ENCODE results near the gene HLX.

- TF ChIP-seq CTCF (IDR thresholded peaks at IDR 0.05; ENCODE audit: low read depth, low read length, missing input control), result no peak
- TF ChIP-seq MAX (IDR thresholded peaks at IDR 0.05), result no peak
- TF ChIP-seq ATF3 (IDR thresholded peaks at IDR 0.05), result no peak
- TF ChIP-seq REST (IDR thresholded peaks at IDR 0.05), result no peak
- TF ChIP-seq YY1 (IDR thresholded peaks at IDR 0.05), result no peak
- TF ChIP-seq RAD21 (IDR thresholded peaks at IDR 0.05), result no peak
- TF ChIP-seq FOXA2 (IDR thresholded peaks at IDR 0.05), result no peak
- TF ChIP-seq GABPA (IDR thresholded peaks at IDR 0.05 in 1 of 2, conservative IDR thresholded peaks at IDR 0.05 in 1 of 2), result no peak
- TF ChIP-seq ZBTB33 (IDR thresholded peaks at IDR 0.05), result no peak
- no peak for TF ChIP-seq JUND (IDR thresholded peaks at IDR 0.05)
- no peak for TF ChIP-seq SP1 (IDR thresholded peaks at IDR 0.05)
Measured at GRCh38 chr1:220891224-220892085, 12.2 kb downstream of the HLX start.

Measured in liver (tissue), 3 donors.